DOHH2 (cell line): ENCODE results near the gene IFIT3.

ENCODE experiments used
- H3F3A ChIP-seq: fragments of 200-600 bp; sonication (generic), shearing (Covaris generic); 2 replicates; pipeline ENCODE4 v1.6.0; 2016; ENCODE audit warnings: antibody characterized with exemption, mild to moderate bottlenecking; ENCODE audit not compliant: control insufficient read depth, insufficient read depth
- H3K27ac ChIP-seq: fragments of 200-600 bp; sonication (generic); 2 replicates; pipeline ENCODE4 v1.5.1; 2014; ENCODE audit warnings: low read depth, mild to moderate bottlenecking, low read length, moderate library complexity
- H3K27me3 ChIP-seq: fragments of 200-600 bp; sonication (generic); 2 replicates; pipeline ENCODE4 v1.6.1; 2014; ENCODE audit warnings: mild to moderate bottlenecking, low read length, mixed read lengths; ENCODE audit not compliant: control insufficient read depth
- H3K36me3 ChIP-seq: fragments of 200-600 bp; sonication (generic); 2 replicates; pipeline ENCODE4 v1.6.1; 2014; ENCODE audit warnings: mild to moderate bottlenecking, low read length, moderate library complexity, mixed read lengths; ENCODE audit not compliant: control insufficient read depth
- H3K4me1 ChIP-seq: fragments of 200-600 bp; sonication (generic); 2 replicates; pipeline ENCODE4 v1.6.1; 2014; ENCODE audit warnings: mild to moderate bottlenecking, low read length, mixed read lengths; ENCODE audit not compliant: control insufficient read depth
- H3K4me2 ChIP-seq: fragments of 200-600 bp; sonication (generic); 2 replicates; pipeline ENCODE4 v1.6.0; 2014; ENCODE audit warnings: mild to moderate bottlenecking, low read length, moderate library complexity
- H3K4me3 ChIP-seq: fragments of 200-600 bp; sonication (generic); 2 replicates; pipeline ENCODE4 v1.5.1; 2014; ENCODE audit warnings: mild to moderate bottlenecking, low read length, mixed read lengths
- H3K79me2 ChIP-seq: fragments of 200-600 bp; sonication (generic); 2 replicates; pipeline ENCODE4 v1.6.1; 2014; ENCODE audit warnings: mild to moderate bottlenecking, low read length, mixed read lengths; ENCODE audit not compliant: control insufficient read depth
- H3K9me2 ChIP-seq: fragments of 200-600 bp; sonication (generic); replicated peaks from 2 replicates; pipeline ENCODE4 v1.6.1; 2014; ENCODE audit warnings: mild to moderate bottlenecking, low read length, mixed read lengths; ENCODE audit not compliant: control insufficient read depth
- H3K9me3 ChIP-seq: fragments of 200-600 bp; sonication (generic); 2 replicates; pipeline ENCODE4 v1.6.1; 2014; ENCODE audit warnings: antibody characterized with exemption, low read length, mixed read lengths; ENCODE audit not compliant: control insufficient read depth, insufficient read depth
- H4K20me1 ChIP-seq: fragments of 200-600 bp; sonication (generic); 2 replicates; pipeline ENCODE4 v1.6.0; 2014; ENCODE audit warnings: low read depth, mild to moderate bottlenecking, antibody characterized with exemption, low read length, moderate library complexity; ENCODE audit not compliant: control insufficient read depth, insufficient read depth
- CTCF ChIP-seq: fragments of 200-600 bp; sonication (generic); IDR thresholded peaks from one replicate; pipeline ENCODE4 v1.5.1; 2014; ENCODE audit warnings: antibody characterized with exemption, mild to moderate bottlenecking, low read depth, low read length; ENCODE audit not compliant: poor library complexity, severe bottlenecking
- EZH2phosphoT487 ChIP-seq: fragments of 200-600 bp; sonication (generic); IDR thresholded peaks from 2 replicates; pipeline ENCODE4 v1.6.1; 2017; ENCODE audit warnings: borderline replicate concordance, mild to moderate bottlenecking, antibody characterized with exemption, low read length, moderate library complexity, mixed read lengths

IFIT3 gene

GRCh38 chr10:89363729-89364442, 36.1 kb downstream of the IFIT3 start:
- no peak for TF ChIP-seq EZH2phosphoT487
- no peak for TF ChIP-seq CTCF
- Histone ChIP-seq H3K4me2 (no peak overlapping the region), H3K36me3 (no peaks in the 10 kb centered on the region), H3K27ac (no peak overlapping the region), H3K79me2 (no peaks in the 10 kb centered on the region), H3K27me3 (no peaks in the 10 kb centered on the region), H3K9me2 (no peaks in the 10 kb centered on the region), H4K20me1 (no peaks in the 10 kb centered on the region), H3K9me3 (no peaks in the 10 kb centered on the region), H3K4me3 (no peak overlapping the region), H3K4me1 (no peaks in the 10 kb centered on the region), H3F3A (no peaks in the 10 kb centered on the region)

DNA sequence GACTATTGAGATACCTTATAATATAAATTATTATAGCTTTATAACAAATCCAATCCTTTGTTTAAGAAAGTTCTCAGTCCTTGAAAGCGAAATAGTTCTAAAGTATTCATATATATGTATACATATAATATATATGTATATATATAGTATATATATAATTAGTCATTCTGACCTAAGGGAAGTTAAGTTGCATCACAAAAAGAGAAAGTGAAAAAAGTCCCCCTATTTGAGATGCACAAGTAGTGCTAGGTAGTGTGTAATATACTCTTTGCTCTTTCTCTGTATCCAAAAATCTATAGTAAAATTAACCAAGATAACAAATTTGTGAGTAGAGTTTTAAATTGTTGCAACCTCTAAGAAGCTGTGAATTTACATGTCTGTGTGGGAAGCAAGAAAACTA, 36.7 kb downstream of the IFIT3 start:
- no peaks in the 10 kb centered on the region for H3K4me1 ChIP-seq

GRCh38 chr10:89367529-89367928, 39.7 kb downstream of the IFIT3 start:
- no peak for TF ChIP-seq EZH2phosphoT487
- no peak for TF ChIP-seq CTCF
- Histone ChIP-seq H3K4me2 (no peak overlapping the region), H3K36me3 (no peaks in the 10 kb centered on the region), H3K9me2 (no peaks in the 10 kb centered on the region), H3K27ac (no peak overlapping the region), H3K4me3 (no peak overlapping the region), H4K20me1 (no peaks in the 10 kb centered on the region), H3K9me3 (no peaks in the 10 kb centered on the region), H3K27me3 (no peaks in the 10 kb centered on the region), H3K79me2 (no peaks in the 10 kb centered on the region), H3K4me1 (no peaks in the 10 kb centered on the region), H3F3A (no peaks in the 10 kb centered on the region)

More for the DNA sequence above, 36.7 kb downstream of the IFIT3 start:
- Histone ChIP-seq H3K36me3 (no peaks in the 10 kb centered on the region), H3K4me2 (no peak overlapping the region), H3K4me3 (no peak overlapping the region), H3K79me2 (no peaks in the 10 kb centered on the region), H3K9me2 (no peaks in the 10 kb centered on the region), H3K27me3 (no peaks in the 10 kb centered on the region), H3K9me3 (no peaks in the 10 kb centered on the region), H3K27ac (no peak overlapping the region), H3F3A (no peaks in the 10 kb centered on the region), H4K20me1 (no peaks in the 10 kb centered on the region)
- TF ChIP-seq EZH2phosphoT487 = no peak
- TF ChIP-seq CTCF = no peak
